ENCODE data around the gene HTRA3.
A peak's percentile ranks its signal among the peaks of the same experiment; 100 is the strongest.

Gene HTRA3

DNA sequence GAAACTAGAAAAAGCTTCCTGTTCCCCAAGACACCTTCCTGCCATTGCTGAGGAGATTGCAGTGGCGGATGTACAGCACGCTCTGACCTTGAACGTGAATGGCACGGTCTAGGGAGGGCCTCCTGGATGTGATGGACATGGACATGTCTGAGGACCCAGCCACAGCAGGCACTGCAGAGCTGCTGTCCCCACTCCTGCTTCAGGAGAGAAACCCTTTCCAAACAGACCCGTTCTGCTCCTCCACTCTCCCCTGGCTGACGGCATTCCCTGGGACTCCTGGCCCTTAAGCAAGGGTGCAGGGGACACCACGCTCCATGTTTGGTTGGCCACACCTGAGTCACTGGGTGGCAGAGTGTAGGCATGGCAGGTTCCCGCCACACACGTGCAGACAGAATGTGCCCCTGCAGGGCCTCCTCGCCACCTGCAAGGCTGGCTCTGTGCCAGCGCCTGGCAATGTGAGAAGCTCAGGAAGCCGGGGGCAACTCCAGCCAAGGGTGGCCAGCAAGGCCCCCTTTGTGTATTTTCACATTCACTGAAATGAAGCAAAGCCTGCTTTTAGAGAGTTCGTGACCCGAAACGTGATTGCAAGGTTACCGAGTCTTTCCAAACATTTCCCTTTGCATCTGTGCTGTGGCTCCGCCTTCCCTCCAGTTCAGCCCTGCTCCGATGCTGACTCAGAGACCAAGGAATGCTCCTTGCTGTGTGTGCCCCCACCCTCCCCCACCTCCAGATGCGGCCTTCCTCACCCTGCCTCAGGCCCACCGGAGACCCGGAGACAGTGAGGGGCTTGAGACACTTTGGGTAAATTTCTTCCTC, 46.1 kb downstream of the HTRA3 start:
- no peaks in the 10 kb centered on the region for H3K36me3 ChIP-seq (replicated peaks)
- H3K4me3 ChIP-seq (ENCODE audit: low read depth, low read length): no peak overlapping the region
- H3K27me3 ChIP-seq (replicated peaks): no peaks in the 10 kb centered on the region
- in situ Hi-C loops (cut with HindIII; ENCODE audit: low pct_ligation_motif_present, low sequenced_read_pairs): no loop called here
- TF ChIP-seq, protein P1, sequence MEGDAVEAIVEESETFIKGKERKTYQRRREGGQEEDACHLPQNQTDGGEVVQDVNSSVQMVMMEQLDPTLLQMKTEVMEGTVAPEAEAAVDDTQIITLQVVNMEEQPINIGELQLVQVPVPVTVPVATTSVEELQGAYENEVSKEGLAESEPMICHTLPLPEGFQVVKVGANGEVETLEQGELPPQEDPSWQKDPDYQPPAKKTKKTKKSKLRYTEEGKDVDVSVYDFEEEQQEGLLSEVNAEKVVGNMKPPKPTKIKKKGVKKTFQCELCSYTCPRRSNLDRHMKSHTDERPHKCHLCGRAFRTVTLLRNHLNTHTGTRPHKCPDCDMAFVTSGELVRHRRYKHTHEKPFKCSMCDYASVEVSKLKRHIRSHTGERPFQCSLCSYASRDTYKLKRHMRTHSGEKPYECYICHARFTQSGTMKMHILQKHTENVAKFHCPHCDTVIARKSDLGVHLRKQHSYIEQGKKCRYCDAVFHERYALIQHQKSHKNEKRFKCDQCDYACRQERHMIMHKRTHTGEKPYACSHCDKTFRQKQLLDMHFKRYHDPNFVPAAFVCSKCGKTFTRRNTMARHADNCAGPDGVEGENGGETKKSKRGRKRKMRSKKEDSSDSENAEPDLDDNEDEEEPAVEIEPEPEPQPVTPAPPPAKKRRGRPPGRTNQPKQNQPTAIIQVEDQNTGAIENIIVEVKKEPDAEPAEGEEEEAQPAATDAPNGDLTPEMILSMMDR (IDR thresholded peaks at IDR 0.05; ENCODE audit: low read depth, low read length, missing control alignments): no peak
- peak; percentile 71 for DNase-seq
- no peak overlapping the region for H3K27ac ChIP-seq

DNA sequence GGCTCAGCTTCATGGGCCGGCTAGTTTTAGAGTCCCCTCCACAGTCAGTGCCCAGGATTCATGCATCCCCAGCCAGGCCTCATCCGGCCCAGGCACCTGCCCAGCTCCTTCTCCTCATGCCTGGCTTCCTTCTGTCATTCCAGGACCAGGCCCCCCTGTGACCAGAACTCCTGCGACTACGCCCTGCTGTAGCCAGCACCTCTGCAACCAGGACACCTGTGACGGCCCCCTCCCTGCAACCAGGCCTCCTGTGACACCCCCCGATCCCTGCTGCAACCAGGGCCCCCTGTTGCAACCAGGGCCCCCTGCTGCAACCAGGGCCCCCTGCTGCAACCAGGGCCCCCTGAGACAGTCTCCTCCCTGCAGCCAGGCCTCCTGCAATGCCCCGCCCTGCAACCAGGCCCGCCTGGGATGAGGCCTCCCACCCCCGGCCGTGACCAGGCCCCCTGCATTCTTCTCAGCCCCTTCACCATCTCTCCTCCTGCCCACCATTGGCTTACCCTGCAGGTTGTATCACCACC, 46.8 kb downstream of the HTRA3 start:
- no peak overlapping the region for H3K4me3 ChIP-seq (ENCODE audit: low read depth, low read length)
- no peaks in the 10 kb centered on the region for H3K27me3 ChIP-seq (replicated peaks)
- in situ Hi-C loops (cut with HindIII; ENCODE audit: low pct_ligation_motif_present, low sequenced_read_pairs): no loop called here
- no peak for DNase-seq
- H3K36me3 ChIP-seq (replicated peaks): no peaks in the 10 kb centered on the region
- TF ChIP-seq, protein P1 (IDR thresholded peaks at IDR 0.05; ENCODE audit: low read depth, low read length, missing control alignments): no peak
- H3K27ac ChIP-seq: no peak overlapping the region

DNA sequence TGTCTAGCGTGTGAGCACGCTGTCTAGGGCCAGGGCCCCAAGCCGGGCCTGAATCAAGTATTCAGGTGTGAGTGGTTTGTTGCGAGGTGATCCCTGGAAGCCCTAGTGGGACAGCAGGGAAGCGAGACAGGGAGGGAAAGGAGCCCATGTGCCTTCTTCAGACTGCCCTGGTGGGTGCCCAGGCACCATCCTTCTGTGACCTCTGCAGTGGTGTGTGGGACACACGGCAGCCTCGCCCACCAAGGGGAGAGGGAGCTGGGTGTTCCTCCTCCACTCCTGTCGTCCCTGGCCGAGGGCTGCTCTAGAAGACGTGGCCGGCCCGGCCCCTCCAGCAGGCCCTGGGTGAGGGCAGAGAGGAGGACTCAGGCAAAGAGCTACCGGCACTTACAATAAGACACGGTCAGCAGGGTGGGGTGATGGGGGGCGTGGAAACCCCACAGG, 47.4 kb downstream of the HTRA3 start:
- TF ChIP-seq, protein P1 (IDR thresholded peaks at IDR 0.05; ENCODE audit: low read depth, low read length, missing control alignments): no peak
- no peak for DNase-seq

DNA sequence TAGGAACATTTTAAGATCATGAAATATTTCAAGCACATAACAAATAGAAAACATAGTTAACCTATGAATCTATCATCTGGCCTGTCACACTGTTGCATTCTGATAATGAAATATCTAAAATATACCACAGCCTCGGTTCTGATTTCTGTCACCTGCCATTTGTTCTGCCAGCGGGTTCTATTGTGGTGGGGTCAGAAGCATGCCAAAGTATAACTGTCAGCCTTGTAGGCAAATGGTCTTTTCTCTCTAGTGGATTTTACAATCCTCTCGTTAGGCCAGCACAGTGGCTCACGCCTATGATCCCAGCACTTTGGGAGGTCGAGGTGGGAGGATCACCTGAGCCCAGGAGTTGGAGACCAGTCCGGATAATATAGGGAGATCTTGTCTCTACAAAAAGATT, 47.9 kb downstream of the HTRA3 start:
- in situ Hi-C loops (cut with HindIII; ENCODE audit: low pct_ligation_motif_present, low sequenced_read_pairs): no loop called here
- no peak overlapping the region for H3K27ac ChIP-seq
- H3K4me3 ChIP-seq (ENCODE audit: low read depth, low read length): no peak overlapping the region
- TF ChIP-seq, protein P1 (IDR thresholded peaks at IDR 0.05; ENCODE audit: low read depth, low read length, missing control alignments): no peak
- H3K27me3 ChIP-seq (replicated peaks): no peaks in the 10 kb centered on the region
- DNase-seq: no peak
- no peaks in the 10 kb centered on the region for H3K36me3 ChIP-seq (replicated peaks)

More for the DNA sequence above, 47.4 kb downstream of the HTRA3 start:
- Histone ChIP-seq H3K4me3 (ENCODE audit: low read depth, low read length) (no peak overlapping the region), H3K36me3 (replicated peaks) (no peaks in the 10 kb centered on the region), H3K27ac (no peak overlapping the region), H3K27me3 (replicated peaks) (no peaks in the 10 kb centered on the region)
- in situ Hi-C loops (cut with HindIII; ENCODE audit: low pct_ligation_motif_present, low sequenced_read_pairs): no loop called here

DNA sequence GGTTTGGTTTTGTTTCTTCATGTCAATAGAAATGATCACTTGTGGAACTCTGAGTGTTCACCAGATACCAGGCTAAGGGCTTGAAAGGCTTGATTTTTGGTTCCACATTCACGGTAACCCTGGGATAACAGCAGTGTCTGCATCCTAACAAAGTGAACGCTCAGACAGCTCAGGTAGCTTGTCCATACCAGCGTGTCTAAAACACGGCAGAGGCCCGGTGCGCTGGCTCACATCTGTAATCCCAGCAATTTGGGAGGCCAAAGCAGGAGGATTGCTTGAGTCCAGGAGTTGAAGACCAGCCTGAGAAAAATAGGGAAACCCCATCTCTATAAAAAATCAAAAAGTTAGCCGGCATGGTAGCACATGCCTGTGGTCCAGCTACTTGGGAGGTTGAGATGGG, 49.0 kb downstream of the HTRA3 start:
- no peak overlapping the region for H3K4me3 ChIP-seq (ENCODE audit: low read depth, low read length)
- no peak for DNase-seq
- in situ Hi-C loops (cut with HindIII; ENCODE audit: low pct_ligation_motif_present, low sequenced_read_pairs): no loop called here
- H3K27me3 ChIP-seq (replicated peaks): no peaks in the 10 kb centered on the region
- TF ChIP-seq, protein P1 (IDR thresholded peaks at IDR 0.05; ENCODE audit: low read depth, low read length, missing control alignments): no peak
- H3K27ac ChIP-seq: no peak overlapping the region
- H3K36me3 ChIP-seq (replicated peaks): no peaks in the 10 kb centered on the region
